Liver (tissue), 9 donors: ENCODE results near the gene PLCL1. TPM values are rescaled to one million over a fixed set of nuclear protein-coding genes. Genes with fewer than 3 reads are reported as not detected.

Experiments
- DNase-seq: peaks from one replicate; pipeline ENCODE4 v3.0.0-alpha.2; 2017; ENCODE audit warnings: low spot score
- H3K27ac ChIP-seq, 2 donors: one replicate each; pipeline ENCODE4 v1.7.0; 2013; ENCODE audit warnings: inconsistent platforms in 2 of 2, low read length in 2 of 2, control low read depth in 1 of 2, low read depth in 1 of 2, mild to moderate bottlenecking in 1 of 2
- H3K27me3 ChIP-seq, 4 donors: one replicate each; pipeline versions ENCODE4 v1.6.1 to v1.7.0; 2013; ENCODE audit warnings: low read length in 3 of 4, inconsistent platforms in 1 of 4, mild to moderate bottlenecking in 1 of 4, moderate library complexity in 1 of 4; ENCODE audit not compliant: control insufficient read depth in 4 of 4, insufficient read depth in 4 of 4
- H3K36me3 ChIP-seq, 4 donors: one replicate each; pipeline versions ENCODE4 v1.6.1 to v1.7.0; 2013; ENCODE audit warnings: low read length in 3 of 4, mild to moderate bottlenecking in 3 of 4, low read depth in 1 of 4, moderate library complexity in 1 of 4; ENCODE audit not compliant: control insufficient read depth in 4 of 4, insufficient read depth in 3 of 4
- H3K4me1 ChIP-seq, 4 donors: one replicate each; pipeline versions ENCODE4 v1.6.1 to v1.7.0; 2013; ENCODE audit warnings: low read length in 3 of 4, mild to moderate bottlenecking in 3 of 4, moderate library complexity in 1 of 4; ENCODE audit not compliant: control insufficient read depth in 4 of 4, insufficient read depth in 4 of 4
- H3K4me3 ChIP-seq, 3 donors: one replicate each; pipeline versions ENCODE4 v1.6.1 to v1.7.0; 2013; ENCODE audit warnings: low read length in 3 of 3, control low read depth in 1 of 3, low read depth in 1 of 3, mild to moderate bottlenecking in 1 of 3
- H3K9ac ChIP-seq, 2 donors: one replicate each; pipeline ENCODE4 v1.7.0; 2013; ENCODE audit warnings: low read length in 2 of 2, mild to moderate bottlenecking in 2 of 2, moderate library complexity in 2 of 2, control low read depth in 1 of 2, low read depth in 1 of 2
- H3K9me3 ChIP-seq, 4 donors: one replicate each; pipeline versions ENCODE4 v1.6.1 to v1.7.0; 2013; ENCODE audit warnings: low read length in 3 of 4; ENCODE audit not compliant: control insufficient read depth in 4 of 4
- EGR1 ChIP-seq, 2 donors: IDR thresholded peaks; 2 replicates each; pipeline ENCODE4 v1.6.1; 2016 to 2018; ENCODE audit warnings: antibody characterized with exemption in 2 of 2, low read depth in 2 of 2
- FOXA1 ChIP-seq: IDR thresholded peaks from 2 replicates; pipeline ENCODE4 v1.6.1; 2016; ENCODE audit warnings: antibody characterized with exemption
- FOXA2 ChIP-seq: IDR thresholded peaks from 2 replicates; pipeline ENCODE4 v1.6.1; 2016; ENCODE audit warnings: antibody characterized with exemption
- GABPA ChIP-seq, 2 donors: IDR thresholded peaks in 1 of 2; conservative IDR thresholded peaks in 1 of 2; 2 replicates each; pipeline ENCODE4 v1.6.1; 2016; ENCODE audit warnings: antibody characterized with exemption in 2 of 2, mild to moderate bottlenecking in 1 of 2, moderate library complexity in 1 of 2
- HNF4A ChIP-seq, 2 donors: conservative IDR thresholded peaks; 2 replicates each; pipeline ENCODE4 v1.6.1; 2016; ENCODE audit warnings: antibody characterized with exemption in 2 of 2, mild to moderate bottlenecking in 2 of 2
- HNF4G ChIP-seq: IDR thresholded peaks from 2 replicates; pipeline ENCODE4 v1.6.1; 2016; ENCODE audit warnings: antibody characterized with exemption
- JUND ChIP-seq, 2 donors: IDR thresholded peaks; 2 replicates each; pipeline ENCODE4 v1.6.1; 2016; ENCODE audit warnings: antibody characterized with exemption in 2 of 2
- NR2F2 ChIP-seq: IDR thresholded peaks from 2 replicates; pipeline ENCODE4 v1.6.1; 2016; ENCODE audit warnings: antibody characterized with exemption
- RAD21 ChIP-seq, 2 donors: IDR thresholded peaks; 2 replicates each; pipeline ENCODE4 v1.6.1; 2016; ENCODE audit warnings: antibody characterized with exemption in 2 of 2, mild to moderate bottlenecking in 2 of 2
- RXRA ChIP-seq, 2 donors: IDR thresholded peaks; 2 replicates each; pipeline ENCODE4 v1.6.1; 2017 to 2018; ENCODE audit warnings: antibody characterized with exemption in 2 of 2, mild to moderate bottlenecking in 1 of 2
- SP1 ChIP-seq: IDR thresholded peaks from 2 replicates; pipeline ENCODE4 v1.6.1; 2018; ENCODE audit warnings: antibody characterized with exemption, mild to moderate bottlenecking
- ZBTB33 ChIP-seq: IDR thresholded peaks from 2 replicates; pipeline ENCODE4 v1.6.1; 2016; ENCODE audit warnings: antibody characterized with exemption
- WGBS: extraction: QIAGEN DNeasy Blood & Tissue Kit; methylation state at CpG from one replicate; pipeline ENCODE4 v1.1.7; 2013; 5-methylcytosine and 5-hydroxymethylcytosine counted together
- polyA plus RNA-seq, 2 donors: library from polyadenylated mRNA; stranded (reverse) in 1 of 2; unstranded in 1 of 2; fragments of 200-250 nt in 1 of 2; fragments of >200 nt in 1 of 2; fragmentation: Nextera tagmentation in 1 of 2; extraction: Ambion mirVana in 1 of 2; gene quantifications; one replicate each; pipeline versions ENCODE4 v1.2.1 to v1.2.3, GENCODE V29; 2013 to 2015
- total RNA-seq, 2 donors: library from RNA; depleted of rRNA; stranded (reverse); fragments of >200 nt; gene quantifications; one replicate each; pipeline ENCODE4 v1.2.3, GENCODE V29; 2014
- TF ChIP-seq, protein P1 (sequence below): fragments of 150-350 bp; IDR thresholded peaks from 2 replicates; pipeline ENCODE4 v1.5.1; 2017; ENCODE audit warnings: improper control_type of control experiment, low read depth, low read length; ENCODE audit not compliant: missing input control
- TF ChIP-seq, protein P2 (sequence below): IDR thresholded peaks from 2 replicates; pipeline ENCODE4 v1.6.1; 2016; ENCODE audit warnings: antibody characterized with exemption
- TF ChIP-seq, protein P3 (sequence below): IDR thresholded peaks from 2 replicates; pipeline ENCODE4 v1.6.1; 2016; ENCODE audit warnings: antibody characterized with exemption
- donor health status: healthy.
- donor health status: healthy.
- donor health status: healthy.
- donor health status: healthy.
- donor health status: healthy.

Gene PLCL1
- total and polyA plus RNA-seq, 4 donors, result 0.08 to 0.59 (median 0.31) TPM

- Histone ChIP-seq H3K4me3 (no peak overlapping the region), H3K9me3 (peaks cover 2 to 6% (median 4%) of the 10 kb centered on the region in 4 donors), H3K4me1 (no peaks in the 10 kb centered on the region), H3K36me3 (no peaks in the 10 kb centered on the region), H3K27ac (no peak overlapping the region), H3K9ac (no peak overlapping the region), H3K27me3 (peaks cover 0 to 2% (median 0%) of the 10 kb centered on the region in 4 donors)
- 70% methylated on average over 4 of the region's 4 CpGs for WGBS
- TF ChIP-seq SP1 (no peak), FOXA1 (no peak), NR2F2 (no peak), HNF4A (conservative IDR thresholded peaks at IDR 0.05) (no peak), HNF4G (no peak), RXRA (IDR thresholded peaks at IDR 0.05) (no peak), GABPA (IDR thresholded peaks at IDR 0.05 in 1 of 2, conservative IDR thresholded peaks at IDR 0.05 in 1 of 2) (no peak)
- TF ChIP-seq, protein P1, sequence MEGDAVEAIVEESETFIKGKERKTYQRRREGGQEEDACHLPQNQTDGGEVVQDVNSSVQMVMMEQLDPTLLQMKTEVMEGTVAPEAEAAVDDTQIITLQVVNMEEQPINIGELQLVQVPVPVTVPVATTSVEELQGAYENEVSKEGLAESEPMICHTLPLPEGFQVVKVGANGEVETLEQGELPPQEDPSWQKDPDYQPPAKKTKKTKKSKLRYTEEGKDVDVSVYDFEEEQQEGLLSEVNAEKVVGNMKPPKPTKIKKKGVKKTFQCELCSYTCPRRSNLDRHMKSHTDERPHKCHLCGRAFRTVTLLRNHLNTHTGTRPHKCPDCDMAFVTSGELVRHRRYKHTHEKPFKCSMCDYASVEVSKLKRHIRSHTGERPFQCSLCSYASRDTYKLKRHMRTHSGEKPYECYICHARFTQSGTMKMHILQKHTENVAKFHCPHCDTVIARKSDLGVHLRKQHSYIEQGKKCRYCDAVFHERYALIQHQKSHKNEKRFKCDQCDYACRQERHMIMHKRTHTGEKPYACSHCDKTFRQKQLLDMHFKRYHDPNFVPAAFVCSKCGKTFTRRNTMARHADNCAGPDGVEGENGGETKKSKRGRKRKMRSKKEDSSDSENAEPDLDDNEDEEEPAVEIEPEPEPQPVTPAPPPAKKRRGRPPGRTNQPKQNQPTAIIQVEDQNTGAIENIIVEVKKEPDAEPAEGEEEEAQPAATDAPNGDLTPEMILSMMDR, result no peak
- TF ChIP-seq, protein P2, sequence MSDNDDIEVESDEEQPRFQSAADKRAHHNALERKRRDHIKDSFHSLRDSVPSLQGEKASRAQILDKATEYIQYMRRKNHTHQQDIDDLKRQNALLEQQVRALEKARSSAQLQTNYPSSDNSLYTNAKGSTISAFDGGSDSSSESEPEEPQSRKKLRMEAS, result no peak
- no peak for DNase-seq
Observed at GRCh38 chr2:197759013-197759412, 45.4 kb upstream of the PLCL1 start.

- WGBS, result 79% methylated on average over 11 of the region's 11 CpGs
- Histone ChIP-seq H3K9ac (no peak overlapping the region), H3K36me3 (no peaks in the 10 kb centered on the region), H3K4me1 (no peaks in the 10 kb centered on the region), H3K4me3 (no peak overlapping the region), H3K27ac (no peak overlapping the region), H3K9me3 (peaks cover 2 to 6% (median 4%) of the 10 kb centered on the region in 4 donors), H3K27me3 (peaks cover 0 to 2% (median 0%) of the 10 kb centered on the region in 4 donors)
- TF ChIP-seq GABPA (IDR thresholded peaks at IDR 0.05 in 1 of 2, conservative IDR thresholded peaks at IDR 0.05 in 1 of 2), result no peak
- no peak for TF ChIP-seq FOXA2
- no peak for TF ChIP-seq FOXA1
- TF ChIP-seq, protein P3, sequence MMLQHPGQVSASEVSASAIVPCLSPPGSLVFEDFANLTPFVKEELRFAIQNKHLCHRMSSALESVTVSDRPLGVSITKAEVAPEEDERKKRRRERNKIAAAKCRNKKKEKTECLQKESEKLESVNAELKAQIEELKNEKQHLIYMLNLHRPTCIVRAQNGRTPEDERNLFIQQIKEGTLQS, result no peak
- TF ChIP-seq SP1, result no peak
- TF ChIP-seq, protein P1, result no peak
- no peak for TF ChIP-seq ZBTB33
- no peak for TF ChIP-seq HNF4A (conservative IDR thresholded peaks at IDR 0.05)
- no peak for TF ChIP-seq RXRA (IDR thresholded peaks at IDR 0.05)
- TF ChIP-seq HNF4G, result no peak
- TF ChIP-seq NR2F2, result no peak
- no peak for TF ChIP-seq JUND (IDR thresholded peaks at IDR 0.05)
- no peak for TF ChIP-seq RAD21 (IDR thresholded peaks at IDR 0.05)
- TF ChIP-seq EGR1 (IDR thresholded peaks at IDR 0.05; ENCODE audit: low read depth in 2 of 2), result no peak
- DNase-seq, result no peak
Observed at GRCh38 chr2:197759625-197760292, 44.6 kb upstream of the PLCL1 start.
